ENCODE data around the gene KIF23. TPM values are rescaled to one million over a fixed set of nuclear protein-coding genes. Genes with fewer than 3 reads are reported as not detected.

KIF23 gene
- total RNA-seq, 2 donors from 2014 or later, result 23.4 to 40.4 TPM

- Mint-ChIP-seq H3K27me3 (peaks cover 0 to 5% of the 10 kb centered on the region in 2 donors), H3K27ac (no peak overlapping the region), H3K36me3 (no peaks in the 10 kb centered on the region), H3K4me3 (no peak overlapping the region), H3K4me1 (ENCODE audit: low read depth in 2 of 2) (no peaks in the 10 kb centered on the region), H3K9me3 (no peaks in the 10 kb centered on the region)
- DNase-seq (ENCODE audit: low spot score), result no peak
- ATAC-seq, result no peak
Observed at GRCh38 chr15:69388260-69388705, 25.9 kb upstream of the KIF23 start.

- Mint-ChIP-seq H3K9me3 (no peaks in the 10 kb centered on the region), H3K27ac (no peak overlapping the region)
- no peak for ATAC-seq
Observed at GRCh38 chr15:69389426-69389825, 24.7 kb upstream of the KIF23 start.

GRCh38 chr15:69390575-69390974, 23.6 kb upstream of the KIF23 start:
- ATAC-seq (no peak), DNase-seq (ENCODE audit: low spot score) (no peak)
- Mint-ChIP-seq H3K36me3 (no peaks in the 10 kb centered on the region), H3K4me1 (ENCODE audit: low read depth in 2 of 2) (peaks cover 3 to 7% of the 10 kb centered on the region in 2 donors), H3K27ac (no peak overlapping the region), H3K27me3 (peaks cover 0 to 5% of the 10 kb centered on the region in 2 donors), H3K9me3 (no peaks in the 10 kb centered on the region), H3K4me3 (no peak overlapping the region)

More at GRCh38 chr15:69389426-69389825, 24.7 kb upstream of the KIF23 start:
- Mint-ChIP-seq H3K4me3 (no peak overlapping the region), H3K4me1 (ENCODE audit: low read depth in 2 of 2) (peaks cover 1 to 3% of the 10 kb centered on the region in 2 donors), H3K27me3 (peaks cover 0 to 5% of the 10 kb centered on the region in 2 donors), H3K36me3 (no peaks in the 10 kb centered on the region)
- no peak for DNase-seq (ENCODE audit: low spot score)

GRCh38 chr15:69391046-69391757, 22.9 kb upstream of the KIF23 start:
- Mint-ChIP-seq H3K27ac (no peak overlapping the region), H3K4me1 (ENCODE audit: low read depth in 2 of 2) (peaks cover 3 to 7% of the 10 kb centered on the region in 2 donors), H3K9me3 (no peaks in the 10 kb centered on the region), H3K36me3 (no peaks in the 10 kb centered on the region), H3K27me3 (peaks cover 0 to 6% of the 10 kb centered on the region in 2 donors), H3K4me3 (no peak overlapping the region)
- no peak for ATAC-seq
- DNase-seq (ENCODE audit: low spot score), result no peak

- Mint-ChIP-seq H3K9me3 (no peaks in the 10 kb centered on the region), H3K4me1 (ENCODE audit: low read depth in 2 of 2) (peaks cover 3 to 7% of the 10 kb centered on the region in 2 donors), H3K27me3 (peaks cover 0 to 6% of the 10 kb centered on the region in 2 donors), H3K36me3 (no peaks in the 10 kb centered on the region), H3K27ac (no peak overlapping the region), H3K4me3 (no peak overlapping the region)
- no peak for ATAC-seq
- no peak for DNase-seq (ENCODE audit: low spot score)
Observed at GRCh38 chr15:69392352-69392751, 21.8 kb upstream of the KIF23 start.

- Mint-ChIP-seq H3K4me3 (no peak overlapping the region), H3K27ac (no peak overlapping the region), H3K36me3 (no peaks in the 10 kb centered on the region), H3K4me1 (ENCODE audit: low read depth in 2 of 2) (peaks cover 3 to 7% of the 10 kb centered on the region in 2 donors), H3K27me3 (peaks cover 0 to 6% of the 10 kb centered on the region in 2 donors), H3K9me3 (no peaks in the 10 kb centered on the region)
- no peak for ATAC-seq
- DNase-seq (ENCODE audit: low spot score), result no peak
Observed at GRCh38 chr15:69393831-69394491, 20.2 kb upstream of the KIF23 start.

GRCh38 chr15:69394556-69395282, 19.4 kb upstream of the KIF23 start:
- no peak overlapping the region for H3K4me3 Mint-ChIP-seq
- peaks cover 3 to 7% of the 10 kb centered on the region in 2 donors for H3K4me1 Mint-ChIP-seq (ENCODE audit: low read depth in 2 of 2)
- no peaks in the 10 kb centered on the region for H3K36me3 Mint-ChIP-seq
- H3K9me3 Mint-ChIP-seq, result no peaks in the 10 kb centered on the region
- DNase-seq (ENCODE audit: low spot score) (peak; percentile 81), ATAC-seq (peak; percentile 86 to 87)
- peaks cover 0 to 6% of the 10 kb centered on the region in 2 donors for H3K27me3 Mint-ChIP-seq
- H3K27ac Mint-ChIP-seq, result no peak overlapping the region

GRCh38 chr15:69395460-69395859, 18.7 kb upstream of the KIF23 start:
- Mint-ChIP-seq H3K36me3 (no peaks in the 10 kb centered on the region), H3K27ac (no peak overlapping the region), H3K4me1 (ENCODE audit: low read depth in 2 of 2) (peaks cover 3 to 7% of the 10 kb centered on the region in 2 donors), H3K4me3 (no peak overlapping the region), H3K9me3 (no peaks in the 10 kb centered on the region), H3K27me3 (peaks cover 0 to 6% of the 10 kb centered on the region in 2 donors)
- no peak for ATAC-seq
- no peak for DNase-seq (ENCODE audit: low spot score)

- Mint-ChIP-seq H3K36me3 (no peaks in the 10 kb centered on the region), H3K27ac (no peak overlapping the region), H3K4me3 (no peak overlapping the region), H3K4me1 (ENCODE audit: low read depth in 2 of 2) (peaks cover 3 to 7% of the 10 kb centered on the region in 2 donors), H3K9me3 (no peaks in the 10 kb centered on the region), H3K27me3 (peaks cover 0 to 6% of the 10 kb centered on the region in 2 donors)
- ATAC-seq, result no peak
- DNase-seq (ENCODE audit: low spot score), result no peak
Observed at GRCh38 chr15:69395991-69396390, 18.2 kb upstream of the KIF23 start.

- H3K4me1 Mint-ChIP-seq (ENCODE audit: low read depth in 2 of 2), result peaks cover 3 to 7% of the 10 kb centered on the region in 2 donors
- DNase-seq (ENCODE audit: low spot score), result no peak
Observed at GRCh38 chr15:69398491-69398891, 15.7 kb upstream of the KIF23 start.

GRCh38 chr15:69400850-69401249, 13.3 kb upstream of the KIF23 start:
- Mint-ChIP-seq H3K4me3 (no peak overlapping the region), H3K27ac (no peak overlapping the region), H3K4me1 (ENCODE audit: low read depth in 2 of 2) (no peaks in the 10 kb centered on the region), H3K9me3 (no peaks in the 10 kb centered on the region), H3K27me3 (peaks cover 4% of the 10 kb centered on the region in 2 donors), H3K36me3 (no peaks in the 10 kb centered on the region)
- DNase-seq (ENCODE audit: low spot score) (no peak), ATAC-seq (no peak)

More at GRCh38 chr15:69398491-69398891, 15.7 kb upstream of the KIF23 start:
- Mint-ChIP-seq H3K9me3 (no peaks in the 10 kb centered on the region), H3K4me3 (no peak overlapping the region), H3K36me3 (no peaks in the 10 kb centered on the region), H3K27ac (no peak overlapping the region), H3K27me3 (peaks cover 0 to 2% of the 10 kb centered on the region in 2 donors)
- no peak for ATAC-seq

- Mint-ChIP-seq H3K9me3 (no peaks in the 10 kb centered on the region), H3K27me3 (peaks cover 4 to 5% of the 10 kb centered on the region in 2 donors), H3K36me3 (no peaks in the 10 kb centered on the region), H3K27ac (no peak overlapping the region), H3K4me3 (no peak overlapping the region), H3K4me1 (ENCODE audit: low read depth in 2 of 2) (no peaks in the 10 kb centered on the region)
- no peak for ATAC-seq
- no peak for DNase-seq (ENCODE audit: low spot score)
Observed at GRCh38 chr15:69402816-69403215, 11.3 kb upstream of the KIF23 start.

GRCh38 chr15:69403594-69403993, 10.6 kb upstream of the KIF23 start:
- Mint-ChIP-seq H3K36me3 (no peaks in the 10 kb centered on the region), H3K4me1 (ENCODE audit: low read depth in 2 of 2) (no peaks in the 10 kb centered on the region), H3K27me3 (peaks cover 4 to 5% of the 10 kb centered on the region in 2 donors), H3K9me3 (no peaks in the 10 kb centered on the region), H3K4me3 (no peak overlapping the region), H3K27ac (no peak overlapping the region)
- ATAC-seq, result no peak
- DNase-seq (ENCODE audit: low spot score), result no peak

- no peaks in the 10 kb centered on the region for H3K9me3 Mint-ChIP-seq
- H3K4me3 Mint-ChIP-seq, result no peak overlapping the region
- no peak overlapping the region for H3K27ac Mint-ChIP-seq
- H3K27me3 Mint-ChIP-seq, result peaks cover 4 to 10% of the 10 kb centered on the region in 2 donors
- no peaks in the 10 kb centered on the region for H3K4me1 Mint-ChIP-seq (ENCODE audit: low read depth in 2 of 2)
- H3K36me3 Mint-ChIP-seq, result no peaks in the 10 kb centered on the region
- DNase-seq (ENCODE audit: low spot score) (no peak), ATAC-seq (no peak)
Observed at GRCh38 chr15:69405110-69405509, 9.0 kb upstream of the KIF23 start.
